K562 (cell line): Measurements from ENCODE around the gene CST5. TPM values are rescaled to one million over a fixed set of nuclear protein-coding genes. Genes with fewer than 3 reads are reported as not detected.

ENCODE experiments used
- ATAC-seq: fragments of 200-7000 bp; cut with Tn5 transposase; 3 replicates; pipeline ENCODE4 v1.9.1; 2020; ENCODE audit warnings: moderate library complexity
- BruUV-seq: library from RNA; stranded (reverse); fragments of 400-500 nt; replicated peaks from 2 replicates; lab custom pipeline; 2021; lab: Mats Ljungman, UMichigan
- CTCF ChIA-PET: fragments of 300-600 bp; formaldehyde crosslinking; extraction: SDS; loops from one replicate; lab custom pipeline; 2021; ENCODE audit warnings: low intra/inter-chr PET ratio; lab: Yijun Ruan, JAX
- POLR2A ChIA-PET: fragments of 300-600, 350-650 bp; sonication (Branson Sonifier 250); formaldehyde crosslinking; extraction: SDS; loops from one replicate; lab custom pipeline; 2021; ENCODE audit warnings: antibody characterized with exemption, inconsistent platforms; lab: Yijun Ruan, JAX
- DNase-seq, 4 experiments: peaks; one replicate each; pipeline versions ENCODE4 v3.0.0 to v3.0.0-alpha.2; 2011 to 2018; ENCODE audit warnings: low spot score in 3 of 4, mixed read lengths in 3 of 4; ENCODE audit errors: extremely low read depth in 1 of 4
- FAIRE-seq: peaks from 2 replicates; lab custom pipeline; 2011; peaks lifted over from hg19 to GRCh38; lab: Jason Lieb, UNC
- H2AFZ ChIP-seq: 2 replicates; pipeline ENCODE4 v1.6.0; 2011; ENCODE audit warnings: low read depth, low read length, control low read depth, inconsistent platforms
- H3K27ac ChIP-seq: fragments of 200-600 bp; 3 replicates; pipeline ENCODE4 v1.8.0; 2011; ENCODE audit warnings: low read depth, mild to moderate bottlenecking, control low read depth, inconsistent platforms, low read length, moderate library complexity, mixed read lengths; ENCODE audit errors: extremely low read depth
- H3K27me3 ChIP-seq, 2 experiments: fragments of 300-600 bp in 1 of 2; 2 replicates in 1 of 2; 3 replicates in 1 of 2; pipeline versions ENCODE4 v1.6.0 to v1.8.0; 2011; ENCODE audit warnings: inconsistent platforms in 2 of 2, low read length in 2 of 2, mild to moderate bottlenecking in 1 of 2, mixed read lengths in 1 of 2, moderate library complexity in 1 of 2; ENCODE audit not compliant: control insufficient read depth in 2 of 2, insufficient read depth in 2 of 2
- H3K36me3 ChIP-seq: fragments of 300-600 bp; 3 replicates; pipeline ENCODE4 v1.8.0; 2011; ENCODE audit warnings: mild to moderate bottlenecking, low read length, inconsistent platforms; ENCODE audit not compliant: control insufficient read depth, insufficient read depth
- H3K4me1 ChIP-seq, 2 experiments: fragments of 200-600 bp in 1 of 2; replicated peaks in 1 of 2; 2 replicates in 1 of 2; 3 replicates in 1 of 2; pipeline versions ENCODE4 v1.5.1 to v1.8.0; 2011; ENCODE audit warnings: inconsistent platforms in 2 of 2, low read length in 2 of 2, mild to moderate bottlenecking in 1 of 2, mixed read lengths in 1 of 2, moderate library complexity in 1 of 2; ENCODE audit not compliant: control insufficient read depth in 2 of 2, insufficient read depth in 2 of 2
- H3K4me2 ChIP-seq: 2 replicates; pipeline ENCODE4 v1.6.1; 2011; ENCODE audit warnings: low read length, control low read depth, inconsistent platforms, mixed read lengths; ENCODE audit not compliant: insufficient read depth
- H3K4me3 ChIP-seq: fragments of 200-600 bp; sonication (generic), shearing (Covaris generic); 2 replicates; pipeline ENCODE4 v1.5.1; 2016; ENCODE audit warnings: control low read depth, inconsistent platforms
- H3K79me2 ChIP-seq: fragments of 200-600 bp; 3 replicates; pipeline ENCODE4 v1.8.0; 2011; ENCODE audit warnings: low read length, inconsistent platforms; ENCODE audit not compliant: control insufficient read depth, insufficient read depth
- H3K9ac ChIP-seq, 2 experiments: 2 replicates each; pipeline versions ENCODE4 v1.6.0 to v1.6.1; 2011; ENCODE audit warnings: low read depth in 2 of 2, low read length in 2 of 2, control low read depth in 1 of 2, inconsistent platforms in 1 of 2, mild to moderate bottlenecking in 1 of 2, mixed read lengths in 1 of 2; ENCODE audit not compliant: insufficient read depth in 1 of 2
- H3K9me1 ChIP-seq: one replicate; pipeline ENCODE4 v1.6.0; 2011; ENCODE audit warnings: inconsistent platforms, mild to moderate bottlenecking, low read length, moderate library complexity; ENCODE audit not compliant: control insufficient read depth, insufficient read depth
- H3K9me3 ChIP-seq: replicated peaks from 2 replicates; pipeline ENCODE4 v1.5.1; 2011; ENCODE audit warnings: low read depth, low read length, inconsistent platforms; ENCODE audit not compliant: control insufficient read depth, insufficient read depth
- H4K20me1 ChIP-seq: replicated peaks from 2 replicates; pipeline ENCODE4 v1.6.1; 2011; ENCODE audit warnings: low read length, inconsistent platforms, mixed read lengths; ENCODE audit not compliant: control insufficient read depth, insufficient read depth
- BRCA1 ChIP-seq, 2 experiments: fragments of 450-650 bp in 1 of 2; sonication (generic) in 1 of 2; formaldehyde crosslinking in 1 of 2; IDR thresholded peaks; 2 replicates each; pipeline versions ENCODE4 v1.5.0 to v1.6.1; 2017 to 2020; ENCODE audit warnings: mild to moderate bottlenecking in 1 of 2, missing genetic modification reagents in 1 of 2
- DLX4 ChIP-seq: fragments of 250-450 bp; sonication (Bioruptor Pico); IDR thresholded peaks from 2 replicates; pipeline ENCODE4 v1.6.1; 2021; ENCODE audit warnings: mild to moderate bottlenecking
- MECOM ChIP-seq: fragments of 250-450 bp; sonication (Bioruptor Pico); IDR thresholded peaks from 2 replicates; pipeline ENCODE4 v1.8.0; 2022; ENCODE audit warnings: inconsistent platforms
- NR1H2 ChIP-seq: sonication (generic); formaldehyde crosslinking; IDR thresholded peaks from 2 replicates; pipeline ENCODE4 v1.4.0; 2020; ENCODE audit warnings: mild to moderate bottlenecking, missing genetic modification reagents
- RB1 ChIP-seq: fragments of 450-650 bp; IDR thresholded peaks from 2 replicates; pipeline ENCODE4 v1.6.1; 2017; ENCODE audit warnings: low read depth, mild to moderate bottlenecking
- UBTF ChIP-seq, 2 experiments: IDR thresholded peaks; 2 replicates each; pipeline ENCODE4 v1.6.1; 2012; ENCODE audit warnings: improper control_type of control experiment in 2 of 2, low read depth in 2 of 2, low read length in 2 of 2, borderline replicate concordance in 1 of 2
- XRCC5 ChIP-seq: fragments of 200-400 bp; formaldehyde crosslinking; IDR thresholded peaks from 2 replicates; pipeline ENCODE4 v1.6.1; 2017; ENCODE audit warnings: low read depth, mild to moderate bottlenecking, low read length
- ZFX ChIP-seq: sonication (generic); formaldehyde crosslinking; IDR thresholded peaks from 2 replicates; pipeline ENCODE4 v1.8.0; 2022; ENCODE audit warnings: mild to moderate bottlenecking, missing genetic modification reagents, moderate library complexity
- WGBS: fragments of 100-300 bp; shearing (Covaris generic); methylation state at CpG from one replicate; pipeline ENCODE4 v1.1.6; 2016; ENCODE audit warnings: low coverage, mixed read lengths; ENCODE audit not compliant: insufficient coverage; ENCODE audit errors: missing lambda C conversion rate; 5-methylcytosine and 5-hydroxymethylcytosine counted together
- in situ Hi-C: fragments of 300-500 bp; cut with MboI; formaldehyde crosslinking; loops from 4 replicates; pipeline ENCODE4 v1.15.0; 2018; ENCODE audit warnings: inconsistent platforms, mixed read lengths
- intact Hi-C: fragments of 100-400 bp; cut with micrococcal nuclease; formaldehyde crosslinking; loops from 2 replicates; pipeline ENCODE4 v1.14.2; 2022
- polyA plus RNA-seq, 8 experiments: library from polyadenylated mRNA; depleted of rRNA in 4 of 8; stranded (reverse) in 5 of 8; unstranded in 3 of 8; fragments of >200 nt; fragmentation: Nextera tagmentation in 2 of 8; fragmentation: Illumina TruSeq in 1 of 8; extraction: Ambion mirVana in 2 of 8; extraction: Trizol in 1 of 8; gene quantifications; 2 replicates each; pipeline versions ENCODE4 v1.2.1 to v1.2.3, GENCODE V29; 2011 to 2014; ENCODE audit warnings: inconsistent platforms in 1 of 8, missing spikeins in 1 of 8
- total RNA-seq, 7 experiments: library from RNA; depleted of rRNA in 6 of 7; stranded (reverse); fragments of >200 nt in 6 of 7; fragmentation: Illumina TruSeq in 2 of 7; extraction: Trizol in 2 of 7; gene quantifications; 2 replicates each; pipeline versions ENCODE4 v1.2.1 to v1.2.3, GENCODE V29; 2011 to 2021; ENCODE audit warnings: low replicate concordance in 1 of 7

Gene CST5
- total and polyA plus RNA-seq, 9 of the 15 experiments (the other 6 are each of a cell fraction or from before 2014, with no cell fraction given): not detected

GRCh38 chr20:23918101-23918862 is 38.7 kb upstream of the CST5 start:
- CTCF ChIA-PET: no interaction called here
- Histone ChIP-seq H3K27me3 (no peaks in the 10 kb centered on the region), H3K9ac (no peak overlapping the region), H3K9me1 (no peaks in the 10 kb centered on the region), H4K20me1 (no peaks in the 10 kb centered on the region), H3K4me2 (no peak overlapping the region), H3K79me2 (no peaks in the 10 kb centered on the region), H3K27ac (no peak overlapping the region), H3K9me3 (no peaks in the 10 kb centered on the region), H3K4me3 (no peak overlapping the region), H3K36me3 (no peaks in the 10 kb centered on the region), H2AFZ (no peak overlapping the region)
- intact Hi-C loops: no loop called here
- WGBS: 0% methylated on average over 3 of the region's 11 CpGs
- FAIRE-seq: no peak
- no peak for ATAC-seq
- no TSS peak for BruUV-seq
- DNase-seq: no peak
- in situ Hi-C loops: no loop called here
- TF ChIP-seq XRCC5: no peak
- TF ChIP-seq, all 486 proteins: peak for 0
- POLR2A ChIA-PET: interaction anchor here (0.6 kb wide), 1 partner anchor 11 kb away, joined by 5 read pairs; no protein-coding TSS in a partner anchor
- H3K4me1 ChIP-seq: no peaks in the 10 kb centered on the region

- intact Hi-C loops: no loop called here
- ChIA-PET POLR2A (interaction anchor here (0.6 kb wide), 1 partner anchor 10 kb away, joined by 5 read pairs; no protein-coding TSS in a partner anchor), CTCF (no interaction called here)
- Histone ChIP-seq H2AFZ (no peak overlapping the region), H3K27ac (no peak overlapping the region), H3K4me1 (no peaks in the 10 kb centered on the region), H3K9me3 (no peaks in the 10 kb centered on the region), H4K20me1 (no peaks in the 10 kb centered on the region), H3K36me3 (no peaks in the 10 kb centered on the region), H3K9ac (no peak overlapping the region), H3K4me3 (no peak overlapping the region), H3K9me1 (no peaks in the 10 kb centered on the region), H3K4me2 (no peak overlapping the region), H3K79me2 (no peaks in the 10 kb centered on the region), H3K27me3 (no peaks in the 10 kb centered on the region)
- BruUV-seq: no TSS peak
- DNase-seq (no peak), FAIRE-seq (no peak), ATAC-seq (no peak)
- 3% methylated on average over 9 of the region's 9 CpGs for WGBS
- in situ Hi-C loops: no loop called here
- no peak for TF ChIP-seq MECOM (CRISPR knock-in tag)
- TF ChIP-seq UBTF (IDR thresholded peaks at IDR 0.05; ENCODE audit: borderline replicate concordance in 1 of 2, low read depth in 2 of 2, low read length in 2 of 2): no peak
- TF ChIP-seq RB1: no peak
- TF ChIP-seq BRCA1 (IDR thresholded peaks at IDR 0.05): no peak
- no peak for TF ChIP-seq BRCA1 (CRISPR knock-in tag; IDR thresholded peaks at IDR 0.05)
- no peak for TF ChIP-seq NR1H2 (CRISPR knock-in tag)
- TF ChIP-seq DLX4 (CRISPR knock-in tag): no peak
- no peak for TF ChIP-seq ZFX (CRISPR knock-in tag)
These were observed 37.6 kb upstream of the CST5 start for GRCh38 chr20:23917024-23917725.
